GM23338 (cell line): ENCODE data around the gene TMC2. TPM values are rescaled to one million over a fixed set of nuclear protein-coding genes. Genes with fewer than 3 reads are reported as not detected.

Experiments
- ATAC-seq: fragments of 200-7000 bp; cut with Tn5 transposase; 3 replicates; pipeline ENCODE4 v1.9.1; 2020
- DNase-seq: peaks from one replicate; pipeline ENCODE4 v3.0.0-alpha.2; 2015; ENCODE audit warnings: low spot score
- H2AFZ ChIP-seq: fragments of 200-600 bp; sonication (generic); 2 replicates; pipeline ENCODE4 v1.8.0; 2016; ENCODE audit warnings: antibody characterized with exemption, mild to moderate bottlenecking, moderate library complexity
- H3F3A ChIP-seq: fragments of 200-600 bp; sonication (generic); replicated peaks from 2 replicates; pipeline ENCODE4 v1.8.0; 2017; ENCODE audit warnings: antibody characterized with exemption, mixed run types, low read depth
- H3K27ac ChIP-seq: fragments of 200-600 bp; sonication (generic); 2 replicates; pipeline ENCODE4 v1.6.1; 2016; ENCODE audit warnings: low read depth
- H3K27me3 ChIP-seq: fragments of 200-600 bp; sonication (generic); 2 replicates; pipeline ENCODE4 v1.8.0; 2016; ENCODE audit warnings: mild to moderate bottlenecking, mixed run types, moderate library complexity; ENCODE audit not compliant: insufficient read depth
- H3K36me3 ChIP-seq: fragments of 200-600 bp; sonication (generic); 2 replicates; pipeline ENCODE4 v1.8.0; 2016; ENCODE audit warnings: mild to moderate bottlenecking; ENCODE audit not compliant: insufficient read depth
- H3K4me1 ChIP-seq: fragments of 200-600 bp; sonication (generic); 2 replicates; pipeline ENCODE4 v1.8.0; 2016; ENCODE audit warnings: mild to moderate bottlenecking, moderate library complexity; ENCODE audit not compliant: insufficient read depth
- H3K4me2 ChIP-seq: fragments of 200-600 bp; sonication (generic); 2 replicates; pipeline ENCODE4 v1.7.1; 2017; ENCODE audit warnings: mixed run types
- H3K4me3 ChIP-seq: fragments of 200-600 bp; sonication (generic); 2 replicates; pipeline ENCODE4 v1.6.1; 2016; ENCODE audit warnings: mixed run types
- H3K79me2 ChIP-seq: fragments of 200-600 bp; sonication (generic); replicated peaks from 2 replicates; pipeline ENCODE4 v1.8.0; 2017; ENCODE audit warnings: mild to moderate bottlenecking; ENCODE audit not compliant: insufficient read depth
- H3K9me2 ChIP-seq: fragments of 200-600 bp; sonication (generic); 2 replicates; pipeline ENCODE4 v1.8.0; 2017; ENCODE audit not compliant: insufficient read depth
- H4K20me1 ChIP-seq: fragments of 200-600 bp; sonication (generic); replicated peaks from 2 replicates; pipeline ENCODE4 v1.8.0; 2017; ENCODE audit warnings: mild to moderate bottlenecking; ENCODE audit not compliant: insufficient read depth
- H3K27ac Mint-ChIP-seq: 2 replicates; pipeline ENCODE4 v1.8.0; 2020; ENCODE audit warnings: inconsistent platforms, mild to moderate bottlenecking, moderate library complexity, mixed read lengths
- H3K27me3 Mint-ChIP-seq: 3 replicates; pipeline ENCODE4 v1.8.0; 2022; ENCODE audit warnings: low read depth, mild to moderate bottlenecking, moderate library complexity, mixed read lengths, inconsistent platforms; ENCODE audit not compliant: insufficient read depth, poor library complexity
- H3K36me3 Mint-ChIP-seq: 3 replicates; pipeline ENCODE4 v1.8.0; 2021; ENCODE audit warnings: low read depth, mild to moderate bottlenecking, inconsistent platforms, moderate library complexity, mixed read lengths
- H3K4me1 Mint-ChIP-seq: 3 replicates; pipeline ENCODE4 v1.8.0; 2020; ENCODE audit warnings: mild to moderate bottlenecking, inconsistent platforms, mixed read lengths
- H3K4me3 Mint-ChIP-seq: 3 replicates; pipeline ENCODE4 v1.8.0; 2021; ENCODE audit warnings: moderate library complexity, mild to moderate bottlenecking, inconsistent platforms, mixed read lengths
- H3K9me3 Mint-ChIP-seq: 3 replicates; pipeline ENCODE4 v1.8.0; 2020; ENCODE audit warnings: moderate library complexity, mild to moderate bottlenecking, inconsistent platforms, mixed read lengths
- CREB1 ChIP-seq: fragments of 250-450 bp; sonication (Bioruptor Pico); IDR thresholded peaks from 2 replicates; pipeline ENCODE4 v1.5.0; 2020; ENCODE audit warnings: low read depth, mild to moderate bottlenecking, moderate library complexity
- EZH2 ChIP-seq: fragments of 200-600 bp; sonication (generic); IDR thresholded peaks from one replicate; pipeline ENCODE4 v1.8.0; 2017; ENCODE audit warnings: antibody characterized with exemption, mild to moderate bottlenecking, low read depth; ENCODE audit not compliant: unreplicated experiment
- EZH2phosphoT487 ChIP-seq: fragments of 200-600 bp; sonication (generic); IDR thresholded peaks from one replicate; pipeline ENCODE4 v1.8.1; 2018; ENCODE audit warnings: antibody characterized with exemption; ENCODE audit not compliant: unreplicated experiment
- JUNB ChIP-seq: IDR thresholded peaks from one replicate; pipeline ENCODE4 v1.6.1; 2016; ENCODE audit warnings: antibody characterized with exemption; ENCODE audit not compliant: unreplicated experiment
- POLR2AphosphoS5 ChIP-seq: IDR thresholded peaks from 2 replicates; pipeline ENCODE4 v1.6.1; 2016; ENCODE audit warnings: antibody characterized with exemption, low read depth
- STAT1 ChIP-seq: IDR thresholded peaks from one replicate; pipeline ENCODE4 v1.6.1; 2016; ENCODE audit warnings: antibody characterized with exemption; ENCODE audit not compliant: unreplicated experiment
- ZNF114 ChIP-seq: fragments of 250-450 bp; sonication (Bioruptor Pico); IDR thresholded peaks from 2 replicates; pipeline ENCODE4 v1.5.0; 2020; ENCODE audit warnings: mild to moderate bottlenecking, moderate library complexity
- ZNF331 ChIP-seq: fragments of 250-450 bp; sonication (Bioruptor Pico); IDR thresholded peaks from 2 replicates; pipeline ENCODE4 v1.5.0; 2020; ENCODE audit warnings: low read depth, mild to moderate bottlenecking, moderate library complexity
- polyA plus RNA-seq: library from polyadenylated mRNA; unstranded; fragments of >200 nt; fragmentation: Nextera tagmentation; extraction: Ambion mirVana; gene quantifications from 2 replicates; pipeline ENCODE4 v1.2.1, GENCODE V29; 2016
- total RNA-seq: library from RNA; depleted of rRNA; stranded (reverse); fragments of >200 nt; shearing (Covaris generic); gene quantifications from 2 replicates; pipeline ENCODE4 v1.2.3, GENCODE V29; 2014
- TF ChIP-seq, protein P1 (sequence below): IDR thresholded peaks from 2 replicates; pipeline ENCODE4 v1.6.1; 2016; ENCODE audit warnings: antibody characterized with exemption
- TF ChIP-seq, protein P2 (sequence below): fragments of 250-450 bp; sonication (Bioruptor Pico); IDR thresholded peaks from 2 replicates; pipeline ENCODE4 v1.5.0; 2020; ENCODE audit warnings: mild to moderate bottlenecking, moderate library complexity
- TF ChIP-seq, protein P3 (sequence below), 2 experiments: fragments of 200-600 bp in 1 of 2; sonication (generic) in 1 of 2; conservative IDR thresholded peaks; 2 replicates each; pipeline versions ENCODE4 v1.5.1 to v1.6.1; 2016 to 2017; ENCODE audit warnings: antibody characterized with exemption in 2 of 2, low read depth in 2 of 2, mild to moderate bottlenecking in 2 of 2, moderate library complexity in 1 of 2
- TF ChIP-seq, protein P4 (sequence below): IDR thresholded peaks from one replicate; pipeline ENCODE4 v1.6.1; 2018; ENCODE audit warnings: antibody characterized with exemption; ENCODE audit not compliant: unreplicated experiment

TMC2 gene
- total and polyA plus RNA-seq, 2 experiments from 2014 or later, result not detected

DNA sequence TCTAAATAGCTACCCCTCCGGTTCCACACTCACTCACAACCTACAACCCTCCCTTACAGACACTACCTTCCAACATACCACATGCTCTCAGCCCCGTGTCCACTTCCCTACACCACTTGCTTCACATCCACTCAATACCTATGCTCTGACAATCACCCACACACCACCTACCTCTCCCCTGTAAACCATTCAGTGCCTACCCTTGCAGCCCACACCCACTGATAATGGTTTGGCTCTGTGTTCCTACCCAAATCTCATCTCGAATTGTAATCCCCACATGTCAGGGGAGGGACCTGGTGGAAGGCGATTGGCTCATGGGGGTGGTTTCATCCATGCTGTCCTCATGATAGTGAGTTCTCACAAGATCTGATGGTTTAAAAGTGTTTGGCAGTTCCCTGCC lies 17.8 kb upstream of the TMC2 start:
- H2AFZ ChIP-seq, result no peak overlapping the region
- H3K27me3 ChIP-seq, result peaks cover 100% of the 10 kb centered on the region
- no peak for TF ChIP-seq POLR2AphosphoS5
- TF ChIP-seq, protein P1, sequence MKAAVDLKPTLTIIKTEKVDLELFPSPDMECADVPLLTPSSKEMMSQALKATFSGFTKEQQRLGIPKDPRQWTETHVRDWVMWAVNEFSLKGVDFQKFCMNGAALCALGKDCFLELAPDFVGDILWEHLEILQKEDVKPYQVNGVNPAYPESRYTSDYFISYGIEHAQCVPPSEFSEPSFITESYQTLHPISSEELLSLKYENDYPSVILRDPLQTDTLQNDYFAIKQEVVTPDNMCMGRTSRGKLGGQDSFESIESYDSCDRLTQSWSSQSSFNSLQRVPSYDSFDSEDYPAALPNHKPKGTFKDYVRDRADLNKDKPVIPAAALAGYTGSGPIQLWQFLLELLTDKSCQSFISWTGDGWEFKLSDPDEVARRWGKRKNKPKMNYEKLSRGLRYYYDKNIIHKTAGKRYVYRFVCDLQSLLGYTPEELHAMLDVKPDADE, result no peak
- no peak for TF ChIP-seq STAT1
- TF ChIP-seq, protein P2, sequence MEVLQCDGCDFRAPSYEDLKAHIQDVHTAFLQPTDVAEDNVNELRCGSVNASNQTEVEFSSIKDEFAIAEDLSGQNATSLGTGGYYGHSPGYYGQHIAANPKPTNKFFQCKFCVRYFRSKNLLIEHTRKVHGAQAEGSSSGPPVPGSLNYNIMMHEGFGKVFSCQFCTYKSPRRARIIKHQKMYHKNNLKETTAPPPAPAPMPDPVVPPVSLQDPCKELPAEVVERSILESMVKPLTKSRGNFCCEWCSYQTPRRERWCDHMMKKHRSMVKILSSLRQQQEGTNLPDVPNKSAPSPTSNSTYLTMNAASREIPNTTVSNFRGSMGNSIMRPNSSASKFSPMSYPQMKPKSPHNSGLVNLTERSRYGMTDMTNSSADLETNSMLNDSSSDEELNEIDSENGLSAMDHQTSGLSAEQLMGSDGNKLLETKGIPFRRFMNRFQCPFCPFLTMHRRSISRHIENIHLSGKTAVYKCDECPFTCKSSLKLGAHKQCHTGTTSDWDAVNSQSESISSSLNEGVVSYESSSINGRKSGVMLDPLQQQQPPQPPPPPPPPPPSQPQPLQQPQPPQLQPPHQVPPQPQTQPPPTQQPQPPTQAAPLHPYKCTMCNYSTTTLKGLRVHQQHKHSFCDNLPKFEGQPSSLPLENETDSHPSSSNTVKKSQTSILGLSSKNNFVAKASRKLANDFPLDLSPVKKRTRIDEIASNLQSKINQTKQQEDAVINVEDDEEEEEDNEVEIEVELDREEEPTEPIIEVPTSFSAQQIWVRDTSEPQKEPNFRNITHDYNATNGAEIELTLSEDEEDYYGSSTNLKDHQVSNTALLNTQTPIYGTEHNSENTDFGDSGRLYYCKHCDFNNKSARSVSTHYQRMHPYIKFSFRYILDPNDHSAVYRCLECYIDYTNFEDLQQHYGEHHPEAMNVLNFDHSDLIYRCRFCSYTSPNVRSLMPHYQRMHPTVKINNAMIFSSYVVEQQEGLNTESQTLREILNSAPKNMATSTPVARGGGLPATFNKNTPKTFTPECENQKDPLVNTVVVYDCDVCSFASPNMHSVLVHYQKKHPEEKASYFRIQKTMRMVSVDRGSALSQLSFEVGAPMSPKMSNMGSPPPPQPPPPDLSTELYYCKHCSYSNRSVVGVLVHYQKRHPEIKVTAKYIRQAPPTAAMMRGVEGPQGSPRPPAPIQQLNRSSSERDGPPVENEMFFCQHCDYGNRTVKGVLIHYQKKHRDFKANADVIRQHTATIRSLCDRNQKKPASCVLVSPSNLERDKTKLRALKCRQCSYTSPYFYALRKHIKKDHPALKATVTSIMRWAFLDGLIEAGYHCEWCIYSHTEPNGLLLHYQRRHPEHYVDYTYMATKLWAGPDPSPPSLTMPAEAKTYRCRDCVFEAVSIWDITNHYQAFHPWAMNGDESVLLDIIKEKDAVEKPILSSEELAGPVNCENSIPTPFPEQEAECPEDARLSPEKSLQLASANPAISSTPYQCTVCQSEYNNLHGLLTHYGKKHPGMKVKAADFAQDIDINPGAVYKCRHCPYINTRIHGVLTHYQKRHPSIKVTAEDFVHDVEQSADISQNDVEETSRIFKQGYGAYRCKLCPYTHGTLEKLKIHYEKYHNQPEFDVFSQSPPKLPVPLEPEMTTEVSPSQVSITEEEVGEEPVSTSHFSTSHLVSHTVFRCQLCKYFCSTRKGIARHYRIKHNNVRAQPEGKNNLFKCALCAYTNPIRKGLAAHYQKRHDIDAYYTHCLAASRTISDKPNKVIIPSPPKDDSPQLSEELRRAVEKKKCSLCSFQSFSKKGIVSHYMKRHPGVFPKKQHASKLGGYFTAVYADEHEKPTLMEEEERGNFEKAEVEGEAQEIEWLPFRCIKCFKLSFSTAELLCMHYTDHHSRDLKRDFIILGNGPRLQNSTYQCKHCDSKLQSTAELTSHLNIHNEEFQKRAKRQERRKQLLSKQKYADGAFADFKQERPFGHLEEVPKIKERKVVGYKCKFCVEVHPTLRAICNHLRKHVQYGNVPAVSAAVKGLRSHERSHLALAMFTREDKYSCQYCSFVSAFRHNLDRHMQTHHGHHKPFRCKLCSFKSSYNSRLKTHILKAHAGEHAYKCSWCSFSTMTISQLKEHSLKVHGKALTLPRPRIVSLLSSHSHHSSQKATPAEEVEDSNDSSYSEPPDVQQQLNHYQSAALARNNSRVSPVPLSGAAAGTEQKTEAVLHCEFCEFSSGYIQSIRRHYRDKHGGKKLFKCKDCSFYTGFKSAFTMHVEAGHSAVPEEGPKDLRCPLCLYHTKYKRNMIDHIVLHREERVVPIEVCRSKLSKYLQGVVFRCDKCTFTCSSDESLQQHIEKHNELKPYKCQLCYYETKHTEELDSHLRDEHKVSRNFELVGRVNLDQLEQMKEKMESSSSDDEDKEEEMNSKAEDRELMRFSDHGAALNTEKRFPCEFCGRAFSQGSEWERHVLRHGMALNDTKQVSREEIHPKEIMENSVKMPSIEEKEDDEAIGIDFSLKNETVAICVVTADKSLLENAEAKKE, result no peak
- no peak for TF ChIP-seq ZNF114 (CRISPR knock-in tag)
- TF ChIP-seq, protein P3, sequence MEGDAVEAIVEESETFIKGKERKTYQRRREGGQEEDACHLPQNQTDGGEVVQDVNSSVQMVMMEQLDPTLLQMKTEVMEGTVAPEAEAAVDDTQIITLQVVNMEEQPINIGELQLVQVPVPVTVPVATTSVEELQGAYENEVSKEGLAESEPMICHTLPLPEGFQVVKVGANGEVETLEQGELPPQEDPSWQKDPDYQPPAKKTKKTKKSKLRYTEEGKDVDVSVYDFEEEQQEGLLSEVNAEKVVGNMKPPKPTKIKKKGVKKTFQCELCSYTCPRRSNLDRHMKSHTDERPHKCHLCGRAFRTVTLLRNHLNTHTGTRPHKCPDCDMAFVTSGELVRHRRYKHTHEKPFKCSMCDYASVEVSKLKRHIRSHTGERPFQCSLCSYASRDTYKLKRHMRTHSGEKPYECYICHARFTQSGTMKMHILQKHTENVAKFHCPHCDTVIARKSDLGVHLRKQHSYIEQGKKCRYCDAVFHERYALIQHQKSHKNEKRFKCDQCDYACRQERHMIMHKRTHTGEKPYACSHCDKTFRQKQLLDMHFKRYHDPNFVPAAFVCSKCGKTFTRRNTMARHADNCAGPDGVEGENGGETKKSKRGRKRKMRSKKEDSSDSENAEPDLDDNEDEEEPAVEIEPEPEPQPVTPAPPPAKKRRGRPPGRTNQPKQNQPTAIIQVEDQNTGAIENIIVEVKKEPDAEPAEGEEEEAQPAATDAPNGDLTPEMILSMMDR (conservative IDR thresholded peaks at IDR 0.05; ENCODE audit: low read depth in 2 of 2), result no peak
- TF ChIP-seq EZH2phosphoT487, result no peak
- TF ChIP-seq CREB1 (CRISPR knock-in tag), result no peak
- TF ChIP-seq, protein P4, sequence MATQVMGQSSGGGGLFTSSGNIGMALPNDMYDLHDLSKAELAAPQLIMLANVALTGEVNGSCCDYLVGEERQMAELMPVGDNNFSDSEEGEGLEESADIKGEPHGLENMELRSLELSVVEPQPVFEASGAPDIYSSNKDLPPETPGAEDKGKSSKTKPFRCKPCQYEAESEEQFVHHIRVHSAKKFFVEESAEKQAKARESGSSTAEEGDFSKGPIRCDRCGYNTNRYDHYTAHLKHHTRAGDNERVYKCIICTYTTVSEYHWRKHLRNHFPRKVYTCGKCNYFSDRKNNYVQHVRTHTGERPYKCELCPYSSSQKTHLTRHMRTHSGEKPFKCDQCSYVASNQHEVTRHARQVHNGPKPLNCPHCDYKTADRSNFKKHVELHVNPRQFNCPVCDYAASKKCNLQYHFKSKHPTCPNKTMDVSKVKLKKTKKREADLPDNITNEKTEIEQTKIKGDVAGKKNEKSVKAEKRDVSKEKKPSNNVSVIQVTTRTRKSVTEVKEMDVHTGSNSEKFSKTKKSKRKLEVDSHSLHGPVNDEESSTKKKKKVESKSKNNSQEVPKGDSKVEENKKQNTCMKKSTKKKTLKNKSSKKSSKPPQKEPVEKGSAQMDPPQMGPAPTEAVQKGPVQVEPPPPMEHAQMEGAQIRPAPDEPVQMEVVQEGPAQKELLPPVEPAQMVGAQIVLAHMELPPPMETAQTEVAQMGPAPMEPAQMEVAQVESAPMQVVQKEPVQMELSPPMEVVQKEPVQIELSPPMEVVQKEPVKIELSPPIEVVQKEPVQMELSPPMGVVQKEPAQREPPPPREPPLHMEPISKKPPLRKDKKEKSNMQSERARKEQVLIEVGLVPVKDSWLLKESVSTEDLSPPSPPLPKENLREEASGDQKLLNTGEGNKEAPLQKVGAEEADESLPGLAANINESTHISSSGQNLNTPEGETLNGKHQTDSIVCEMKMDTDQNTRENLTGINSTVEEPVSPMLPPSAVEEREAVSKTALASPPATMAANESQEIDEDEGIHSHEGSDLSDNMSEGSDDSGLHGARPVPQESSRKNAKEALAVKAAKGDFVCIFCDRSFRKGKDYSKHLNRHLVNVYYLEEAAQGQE, result no peak
- TF ChIP-seq EZH2, result no peak
- no peak for TF ChIP-seq JUNB
- TF ChIP-seq ZNF331 (CRISPR knock-in tag), result no peak
- H3K4me3 Mint-ChIP-seq, result no peak overlapping the region
- H3K4me2 ChIP-seq, result no peak overlapping the region
- H3K9me3 Mint-ChIP-seq, result no peaks in the 10 kb centered on the region; the same call in 2 of the 3 replicates
- H3K4me1 Mint-ChIP-seq, result no peaks in the 10 kb centered on the region
- H3K27me3 Mint-ChIP-seq, result peaks cover 42% of the 10 kb centered on the region
- H3K36me3 Mint-ChIP-seq, result no peaks in the 10 kb centered on the region
- DNase-seq (no peak), ATAC-seq (no peak)
- H4K20me1 ChIP-seq, result peaks cover 4% of the 10 kb centered on the region
- no peaks in the 10 kb centered on the region for H3K79me2 ChIP-seq
- no peaks in the 10 kb centered on the region for H3K4me1 ChIP-seq
- H3K36me3 ChIP-seq, result no peaks in the 10 kb centered on the region
- no peak overlapping the region for H3K27ac ChIP-seq
- H3K9me2 ChIP-seq, result no peaks in the 10 kb centered on the region
- no peak overlapping the region for H3K4me3 ChIP-seq
- no peak overlapping the region for H3K27ac Mint-ChIP-seq
- H3F3A ChIP-seq, result no peaks in the 10 kb centered on the region
